Measurements from ENCODE around the gene LASP1.

- no peak for TF ChIP-seq CTCF (IDR thresholded peaks at IDR 0.05)
- TF ChIP-seq POLR2A (IDR thresholded peaks at IDR 0.05): no peak
Observed at GRCh38 chr17:38850374-38850773, 19.5 kb upstream of the LASP1 start.
